SU-DHL-6 (cell line): ENCODE measurements around the gene UBE3B.

Experiments used
- H2AFZ ChIP-seq: fragments of 200-600 bp; sonication (generic); 2 replicates; pipeline ENCODE4 v1.6.1; 2014; ENCODE audit warnings: low read depth, mild to moderate bottlenecking, moderate library complexity, mixed read lengths, antibody characterized with exemption, low read length; ENCODE audit not compliant: severe bottlenecking
- H3F3A ChIP-seq: fragments of 200-600 bp; shearing (Covaris generic); 2 replicates; pipeline ENCODE4 v1.6.0; 2016; ENCODE audit warnings: antibody characterized with exemption, mild to moderate bottlenecking; ENCODE audit not compliant: insufficient read depth
- H3K27ac ChIP-seq: fragments of 200-600 bp; sonication (generic); 2 replicates; pipeline ENCODE4 v1.5.1; 2016; ENCODE audit warnings: low read depth, mild to moderate bottlenecking, low read length, moderate library complexity, mixed read lengths
- H3K27me3 ChIP-seq: fragments of 200-600 bp; sonication (generic), shearing (Covaris generic); 2 replicates; pipeline ENCODE4 v1.6.0; 2014; ENCODE audit warnings: mild to moderate bottlenecking, low read length
- H3K36me3 ChIP-seq: fragments of 200-600 bp; sonication (generic); 2 replicates; pipeline ENCODE4 v1.6.1; 2014; ENCODE audit warnings: mild to moderate bottlenecking, low read length, mixed read lengths
- H3K4me2 ChIP-seq: fragments of 300-600, 200-600 bp; shearing (Covaris generic), sonication (generic); 2 replicates; pipeline ENCODE4 v1.6.0; 2014; ENCODE audit warnings: low read length, low read depth, mild to moderate bottlenecking; ENCODE audit not compliant: poor library complexity, severe bottlenecking
- H3K4me3 ChIP-seq: fragments of 200-600 bp; sonication (generic); 2 replicates; pipeline ENCODE4 v1.5.1; 2014; ENCODE audit warnings: antibody characterized with exemption, low read length, mild to moderate bottlenecking, mixed read lengths; ENCODE audit not compliant: insufficient read depth, poor library complexity, severe bottlenecking
- H3K79me2 ChIP-seq: fragments of 200-600 bp; sonication (generic); 2 replicates; pipeline ENCODE4 v1.6.1; 2014; ENCODE audit warnings: mild to moderate bottlenecking, low read length, moderate library complexity; ENCODE audit not compliant: insufficient read depth
- H3K9ac ChIP-seq: fragments of 200-600 bp; sonication (generic); 2 replicates; pipeline ENCODE4 v1.7.0; 2014; ENCODE audit warnings: mild to moderate bottlenecking, low read length
- H3K9me2 ChIP-seq: fragments of 200-600 bp; sonication (generic); replicated peaks from 2 replicates; pipeline ENCODE4 v1.6.1; 2014; ENCODE audit warnings: low read length; ENCODE audit not compliant: insufficient read depth
- H3K9me3 ChIP-seq: fragments of 200-600 bp; sonication (generic); 2 replicates; pipeline ENCODE4 v1.6.1; 2014; ENCODE audit warnings: low read length, mixed read lengths; ENCODE audit not compliant: insufficient read depth
- H4K20me1 ChIP-seq: fragments of 200-600 bp; sonication (generic); 2 replicates; pipeline ENCODE4 v1.6.1; 2014; ENCODE audit warnings: low read depth, mild to moderate bottlenecking, antibody characterized with exemption, low read length, moderate library complexity, mixed read lengths
- CTCF ChIP-seq: fragments of 200-600 bp; sonication (generic); IDR thresholded peaks from one replicate; pipeline ENCODE4 v1.5.1; 2017; ENCODE audit warnings: antibody characterized with exemption, mild to moderate bottlenecking, low read length, moderate library complexity; ENCODE audit not compliant: insufficient read depth, poor library complexity, severe bottlenecking
- EZH2phosphoT487 ChIP-seq: fragments of 200-600 bp; sonication (generic), shearing (Covaris generic); conservative IDR thresholded peaks from 2 replicates; pipeline ENCODE4 v1.6.1; 2018; ENCODE audit warnings: mild to moderate bottlenecking, antibody characterized with exemption, low read length, moderate library complexity, mixed read lengths

Gene UBE3B

GRCh38 chr12:109433618-109434017, 43.8 kb upstream of the UBE3B start:
- H3K27me3 ChIP-seq = no peaks in the 10 kb centered on the region
- no peak overlapping the region for H3K27ac ChIP-seq
- no peaks in the 10 kb centered on the region for H3F3A ChIP-seq
- H3K4me2 ChIP-seq = no peak overlapping the region
- no peak overlapping the region for H3K9ac ChIP-seq
- TF ChIP-seq CTCF (no peak), EZH2phosphoT487 (no peak)
- H3K9me3 ChIP-seq = no peaks in the 10 kb centered on the region
- no peak overlapping the region for H2AFZ ChIP-seq
- H3K79me2 ChIP-seq = no peaks in the 10 kb centered on the region
- no peaks in the 10 kb centered on the region for H3K36me3 ChIP-seq
- H3K4me3 ChIP-seq = no peak overlapping the region
- H3K9me2 ChIP-seq = no peaks in the 10 kb centered on the region
- no peaks in the 10 kb centered on the region for H4K20me1 ChIP-seq

GRCh38 chr12:109434582-109434981, 42.9 kb upstream of the UBE3B start:
- Histone ChIP-seq H3K36me3 (no peaks in the 10 kb centered on the region), H2AFZ (no peak overlapping the region), H3K4me3 (no peak overlapping the region), H3K4me2 (no peak overlapping the region), H3K79me2 (no peaks in the 10 kb centered on the region), H3K27ac (no peak overlapping the region), H4K20me1 (no peaks in the 10 kb centered on the region), H3K27me3 (no peaks in the 10 kb centered on the region), H3K9me3 (no peaks in the 10 kb centered on the region), H3F3A (no peaks in the 10 kb centered on the region), H3K9ac (no peak overlapping the region), H3K9me2 (no peaks in the 10 kb centered on the region)
- TF ChIP-seq EZH2phosphoT487 (no peak), CTCF (no peak)

GRCh38 chr12:109435428-109436187, 41.8 kb upstream of the UBE3B start:
- TF ChIP-seq EZH2phosphoT487 (no peak), CTCF (no peak)
- no peaks in the 10 kb centered on the region for H4K20me1 ChIP-seq
- no peaks in the 10 kb centered on the region for H3K9me2 ChIP-seq

More at GRCh38 chr12:109435428-109436187, 41.8 kb upstream of the UBE3B start:
- H3K9me3 ChIP-seq = no peaks in the 10 kb centered on the region
- no peaks in the 10 kb centered on the region for H3K27me3 ChIP-seq
- H3K9ac ChIP-seq = no peak overlapping the region
- no peak overlapping the region for H3K27ac ChIP-seq
- H3K36me3 ChIP-seq = no peaks in the 10 kb centered on the region
- H3K4me3 ChIP-seq = no peak overlapping the region
- H2AFZ ChIP-seq = no peak overlapping the region
- H3K79me2 ChIP-seq = no peaks in the 10 kb centered on the region
- no peaks in the 10 kb centered on the region for H3F3A ChIP-seq
- H3K4me2 ChIP-seq = no peak overlapping the region
